H9 (cell line): ENCODE data around the gene P4HA1. TPM values are rescaled to one million over a fixed set of nuclear protein-coding genes. Genes with fewer than 3 reads are reported as not detected.

Experiments used
- DNase-seq: peaks from one replicate; pipeline ENCODE4 v3.0.0-alpha.2; 2017
- H2AFZ ChIP-seq: one replicate; pipeline ENCODE4 v1.6.1; 2013; ENCODE audit warnings: mild to moderate bottlenecking, low read length, control low read depth, moderate library complexity
- H2AK5ac ChIP-seq: 2 replicates; pipeline ENCODE4 v1.6.1; 2013; ENCODE audit warnings: low read length, control low read depth, mixed read lengths; ENCODE audit not compliant: insufficient read length
- H2BK120ac ChIP-seq: one replicate; pipeline ENCODE4 v1.6.1; 2013; ENCODE audit warnings: low read depth, mild to moderate bottlenecking, low read length, control low read depth, inconsistent platforms; ENCODE audit not compliant: poor library complexity, severe bottlenecking
- H2BK12ac ChIP-seq: 2 replicates; pipeline ENCODE4 v1.6.1; 2013; ENCODE audit warnings: low read length, control low read depth, mixed read lengths, low read depth; ENCODE audit not compliant: insufficient read length
- H2BK15ac ChIP-seq: 2 replicates; pipeline ENCODE4 v1.6.1; 2013; ENCODE audit warnings: low read depth, low read length, control low read depth
- H2BK20ac ChIP-seq: one replicate; pipeline ENCODE4 v1.6.1; 2013; ENCODE audit warnings: low read depth, mild to moderate bottlenecking, low read length, control low read depth, inconsistent platforms; ENCODE audit not compliant: poor library complexity, severe bottlenecking
- H2BK5ac ChIP-seq: 2 replicates; pipeline ENCODE4 v1.6.1; 2013; ENCODE audit warnings: low read length, control low read depth, mixed read lengths; ENCODE audit not compliant: insufficient read length
- H3K14ac ChIP-seq: 2 replicates; pipeline ENCODE4 v1.6.1; 2013; ENCODE audit warnings: low read length, control low read depth; ENCODE audit not compliant: insufficient read depth
- H3K18ac ChIP-seq: 2 replicates; pipeline ENCODE4 v1.6.1; 2013; ENCODE audit warnings: low read depth, mild to moderate bottlenecking, mixed read lengths, low read length, control low read depth; ENCODE audit not compliant: insufficient read length
- H3K23ac ChIP-seq: 2 replicates; pipeline ENCODE4 v1.6.1; 2013; ENCODE audit warnings: low read length, control low read depth, mixed read lengths, low read depth; ENCODE audit not compliant: insufficient read length
- H3K23me2 ChIP-seq: 2 replicates; pipeline ENCODE4 v1.6.1; 2013; ENCODE audit warnings: low read depth, mild to moderate bottlenecking, mixed read lengths, low read length, control low read depth; ENCODE audit not compliant: insufficient read length, poor library complexity, severe bottlenecking
- H3K27ac ChIP-seq: 2 replicates; pipeline ENCODE4 v1.5.1; 2013; ENCODE audit warnings: low read length, control low read depth, mixed read lengths, low read depth; ENCODE audit not compliant: insufficient read length
- H3K27me3 ChIP-seq: 2 replicates; pipeline ENCODE4 v1.6.1; 2013; ENCODE audit warnings: low read length, control low read depth, inconsistent platforms; ENCODE audit not compliant: insufficient read depth
- H3K4ac ChIP-seq: 2 replicates; pipeline ENCODE4 v1.6.1; 2013; ENCODE audit warnings: low read depth, mild to moderate bottlenecking, control low read depth, inconsistent platforms, low read length, moderate library complexity
- H3K4me1 ChIP-seq: 2 replicates; pipeline ENCODE4 v1.6.1; 2013; ENCODE audit warnings: low read length, control low read depth, inconsistent platforms; ENCODE audit not compliant: insufficient read depth
- H3K4me2 ChIP-seq: 2 replicates; pipeline ENCODE4 v1.6.1; 2013; ENCODE audit warnings: low read length, control low read depth, mixed read lengths; ENCODE audit not compliant: insufficient read length, insufficient read depth
- H3K56ac ChIP-seq: 2 replicates; pipeline ENCODE4 v1.6.1; 2013; ENCODE audit warnings: low read depth, mild to moderate bottlenecking, mixed read lengths, low read length, control low read depth; ENCODE audit not compliant: insufficient read length
- H3K79me1 ChIP-seq: 2 replicates; pipeline ENCODE4 v1.6.1; 2013; ENCODE audit warnings: low read depth, mild to moderate bottlenecking, moderate library complexity, low read length, control low read depth, inconsistent platforms; ENCODE audit not compliant: insufficient read depth, poor library complexity, severe bottlenecking
- H3K79me2 ChIP-seq: 2 replicates; pipeline ENCODE4 v1.6.1; 2013; ENCODE audit warnings: low read length, control low read depth, inconsistent platforms; ENCODE audit not compliant: insufficient read depth
- H3K9ac ChIP-seq: 2 replicates; pipeline ENCODE4 v1.6.1; 2013; ENCODE audit warnings: low read length, control low read depth, mixed read lengths; ENCODE audit not compliant: insufficient read length; ENCODE audit errors: extremely low read depth
- H3K9me3 ChIP-seq: one replicate; pipeline ENCODE4 v1.6.1; 2013; ENCODE audit warnings: low read depth, low read length, inconsistent platforms; ENCODE audit not compliant: control insufficient read depth
- H3T11ph ChIP-seq: one replicate; pipeline ENCODE4 v1.6.1; 2013; ENCODE audit warnings: mild to moderate bottlenecking, low read length, control low read depth, inconsistent platforms
- H4K20me1 ChIP-seq: one replicate; pipeline ENCODE4 v1.6.1; 2013; ENCODE audit not compliant: control insufficient read depth, insufficient read length, insufficient read depth
- H4K5ac ChIP-seq: 2 replicates; pipeline ENCODE4 v1.6.1; 2013; ENCODE audit warnings: low read depth, mild to moderate bottlenecking, mixed read lengths, low read length, control low read depth; ENCODE audit not compliant: insufficient read length
- H4K8ac ChIP-seq: replicated peaks from 2 replicates; pipeline ENCODE4 v1.6.1; 2013; ENCODE audit warnings: low read length, control low read depth, mixed read lengths, low read depth; ENCODE audit not compliant: insufficient read length
- H4K91ac ChIP-seq: 2 replicates; pipeline ENCODE4 v1.6.1; 2013; ENCODE audit warnings: low read depth, mild to moderate bottlenecking, moderate library complexity, mixed read lengths, low read length, control low read depth; ENCODE audit not compliant: insufficient read length
- H3K27ac Mint-ChIP-seq, 3 experiments: 2 replicates in 2 of 3; 3 replicates in 1 of 3; pipeline ENCODE4 v1.8.0; 2020 to 2021; ENCODE audit warnings: mixed read lengths in 3 of 3, mild to moderate bottlenecking in 1 of 3, moderate library complexity in 1 of 3
- H3K27me3 Mint-ChIP-seq: 2 replicates; pipeline ENCODE4 v1.8.0; 2021; ENCODE audit warnings: low read depth, mild to moderate bottlenecking, moderate library complexity, mixed read lengths
- H3K36me3 Mint-ChIP-seq, 3 experiments: 2 replicates in 2 of 3; 3 replicates in 1 of 3; pipeline ENCODE4 v1.8.0; 2020 to 2021; ENCODE audit warnings: low read depth in 3 of 3, mixed read lengths in 3 of 3; ENCODE audit not compliant: insufficient read depth in 1 of 3
- H3K4me1 Mint-ChIP-seq, 2 experiments: 2 replicates each; pipeline ENCODE4 v1.8.0; 2020; ENCODE audit warnings: mixed read lengths in 2 of 2
- H3K4me3 Mint-ChIP-seq, 2 experiments: 2 replicates in 1 of 2; 3 replicates in 1 of 2; pipeline ENCODE4 v1.8.0; 2020 to 2021; ENCODE audit warnings: mild to moderate bottlenecking in 2 of 2, mixed read lengths in 2 of 2, moderate library complexity in 1 of 2
- H3K9me3 Mint-ChIP-seq, 2 experiments: 2 replicates in 1 of 2; 3 replicates in 1 of 2; pipeline ENCODE4 v1.8.0; 2020; ENCODE audit warnings: mild to moderate bottlenecking in 2 of 2, mixed read lengths in 2 of 2, moderate library complexity in 1 of 2
- CTCF ChIP-seq: fragments of 200-600 bp; sonication (generic); conservative IDR thresholded peaks from 3 replicates; pipeline ENCODE4 v1.8.0; 2021; ENCODE audit warnings: antibody characterized with exemption, mild to moderate bottlenecking
- total RNA-seq: library from RNA; stranded (reverse); gene quantifications from 2 replicates; pipeline ENCODE4 v1.2.1, GENCODE V29; 2021

P4HA1 gene
- total RNA-seq, 1 experiment from 2014 or later, result 48.6 TPM

GRCh38 chr10:73088304-73088703, 8.4 kb downstream of the P4HA1 start:
- Histone ChIP-seq H2AK5ac (no peak overlapping the region), H3K9ac (no peak overlapping the region), H4K91ac (no peak overlapping the region), H2AFZ (no peak overlapping the region), H3K79me2 (no peaks in the 10 kb centered on the region; the same call in 1 of the 2 replicates), H3K9me3 (no peaks in the 10 kb centered on the region), H3K4me2 (no peak overlapping the region), H4K8ac (no peak overlapping the region), H3K4me1 (no peaks in the 10 kb centered on the region), H3K27me3 (no peaks in the 10 kb centered on the region), H2BK12ac (no peak overlapping the region), H4K20me1 (no peaks in the 10 kb centered on the region), H2BK120ac (no peak overlapping the region), H3K79me1 (no peaks in the 10 kb centered on the region), H3K14ac (no peak overlapping the region), H3T11ph (no peak overlapping the region), H3K23me2 (no peaks in the 10 kb centered on the region), H3K27ac (no peak overlapping the region), H2BK15ac (no peak overlapping the region), H3K23ac (no peak overlapping the region), H4K5ac (no peak overlapping the region), H3K56ac (no peak overlapping the region), H3K18ac (no peak overlapping the region), H3K4ac (no peak overlapping the region), H2BK5ac (no peak overlapping the region), H2BK20ac (no peak overlapping the region)
- no peaks in the 10 kb centered on the region for H3K27me3 Mint-ChIP-seq
- H3K36me3 Mint-ChIP-seq, result no peaks in the 10 kb centered on the region
- DNase-seq, result no peak
- TF ChIP-seq CTCF, result no peak
- no peak overlapping the region for H3K27ac Mint-ChIP-seq
- no peaks in the 10 kb centered on the region for H3K9me3 Mint-ChIP-seq
- no peak overlapping the region for H3K4me3 Mint-ChIP-seq
- no peaks in the 10 kb centered on the region for H3K4me1 Mint-ChIP-seq
